GM19455 (cell line): Measurements from ENCODE around the gene HOXD11.

Experiments
- ATAC-seq: cut with Tn5 transposase; IDR thresholded peaks from one replicate; pipeline ENCODE4 v1.9.1; 2021; ENCODE audit not compliant: unreplicated experiment

The HOXD11 gene

DNA sequence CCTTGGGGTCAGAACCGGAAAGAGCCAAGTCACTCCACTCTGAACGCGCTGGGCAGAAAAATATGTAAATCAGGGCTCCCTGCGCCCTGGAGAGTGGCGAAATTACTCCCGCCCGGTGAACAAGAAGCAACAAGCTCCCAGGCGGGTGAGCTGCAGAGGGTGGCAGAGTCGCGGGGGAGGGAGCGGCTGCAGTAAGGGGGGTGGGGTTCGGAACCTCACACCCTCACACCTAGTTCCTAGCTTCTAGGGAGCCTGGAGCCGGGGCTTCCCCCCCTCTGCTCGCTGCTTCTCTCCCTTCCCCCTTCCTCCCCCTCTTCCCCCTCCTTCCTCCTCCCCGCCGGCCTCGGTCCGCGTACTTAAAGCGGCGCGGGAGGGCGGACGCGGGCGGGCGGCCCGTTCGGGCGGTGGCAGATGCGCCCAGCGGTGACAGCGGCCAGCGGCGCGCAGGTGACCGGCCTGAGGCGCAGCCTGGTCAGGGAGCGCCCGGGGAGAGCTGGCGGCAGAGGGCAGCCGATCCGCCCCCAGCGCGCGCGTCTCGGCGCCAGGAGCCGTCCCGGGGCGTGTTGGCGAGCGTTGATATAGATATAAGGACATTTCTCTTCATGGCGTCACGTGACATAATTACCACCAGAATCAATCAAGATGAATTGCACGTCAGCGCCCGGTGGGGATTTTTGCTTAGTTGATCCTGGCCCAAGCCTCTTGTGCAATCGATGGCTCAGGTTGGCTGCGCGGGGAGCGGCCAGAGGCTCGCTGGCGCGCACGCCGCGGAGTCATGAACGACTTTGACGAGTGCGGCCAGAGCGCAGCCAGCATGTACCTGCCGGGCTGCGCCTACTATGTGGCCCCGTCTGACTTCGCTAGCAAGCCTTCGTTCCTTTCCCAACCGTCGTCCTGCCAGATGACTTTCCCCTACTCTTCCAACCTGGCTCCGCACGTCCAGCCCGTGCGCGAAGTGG, at the start of gene HOXD11:
Gene HOXD11, plus strand, starts transcription at position 700 of the 959 bp plus-strand sequence. Its CDS starts 76 bp downstream, at position 776.
- no peak for ATAC-seq

DNA sequence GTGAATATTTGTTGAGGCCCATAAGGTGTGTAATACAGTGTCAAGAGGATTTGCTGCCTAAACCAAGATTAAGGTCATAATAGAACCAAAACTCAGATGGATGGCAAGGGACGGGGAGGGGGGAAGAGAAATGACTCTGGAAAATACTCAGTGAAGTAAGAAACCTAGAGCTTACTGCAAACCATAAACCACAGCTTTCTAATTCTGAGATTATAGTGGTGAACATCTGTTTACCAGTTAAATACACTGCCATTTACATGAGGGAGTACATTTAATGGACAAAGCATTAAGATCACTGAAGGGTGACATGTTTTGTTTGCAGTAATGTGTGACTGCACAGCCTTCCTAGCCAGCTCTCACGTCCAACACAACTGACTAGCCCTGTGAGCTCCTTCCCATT, 43.1 kb upstream of the HOXD11 start:
- no peak for ATAC-seq

DNA sequence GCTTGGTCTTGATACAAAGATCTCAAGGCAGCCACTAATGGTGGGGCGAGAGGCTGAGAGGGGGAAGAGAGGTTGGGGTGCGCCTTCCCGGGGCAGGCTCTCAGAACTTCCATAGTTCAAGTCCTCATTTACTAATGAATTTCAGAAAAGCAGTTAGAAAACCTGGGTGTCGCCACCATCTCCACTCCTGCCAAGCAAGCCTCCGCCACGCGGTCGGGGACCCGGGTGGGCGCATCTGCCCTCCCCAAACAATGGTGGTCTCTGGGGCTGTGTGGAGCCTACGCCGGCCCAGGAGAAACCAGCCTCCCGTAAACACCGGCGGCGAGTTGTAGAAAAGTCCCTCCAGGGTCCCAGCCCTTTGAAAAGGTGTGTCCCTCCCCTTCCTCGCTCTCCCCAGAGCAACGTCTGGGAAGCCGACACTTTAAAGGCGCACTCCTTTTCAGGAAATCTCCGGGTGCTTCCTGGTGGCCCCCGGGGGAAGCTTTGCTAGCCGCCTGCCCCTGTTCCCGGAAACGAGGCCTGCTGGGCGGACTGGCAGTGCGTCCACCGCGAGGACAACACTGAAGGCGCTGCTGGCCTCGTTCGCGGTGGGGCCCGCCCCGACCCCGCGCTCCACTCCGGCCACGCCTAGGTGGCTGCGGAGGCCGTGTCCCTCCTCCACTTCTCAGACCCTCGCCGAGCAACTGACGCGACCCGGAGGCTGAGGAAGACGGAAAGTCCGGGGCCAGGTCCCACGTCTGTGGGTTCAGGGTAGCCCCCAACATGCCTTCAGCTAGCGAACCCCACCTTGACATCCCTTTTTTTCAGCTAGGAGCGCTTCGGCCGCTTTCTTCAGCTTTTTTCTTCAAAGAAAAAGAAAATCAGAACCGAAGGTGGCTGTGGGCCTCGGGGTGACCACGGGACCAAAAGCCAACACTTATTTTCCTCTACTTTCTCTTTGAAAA, 40.2 kb upstream of the HOXD11 start:
- no peak for ATAC-seq

DNA sequence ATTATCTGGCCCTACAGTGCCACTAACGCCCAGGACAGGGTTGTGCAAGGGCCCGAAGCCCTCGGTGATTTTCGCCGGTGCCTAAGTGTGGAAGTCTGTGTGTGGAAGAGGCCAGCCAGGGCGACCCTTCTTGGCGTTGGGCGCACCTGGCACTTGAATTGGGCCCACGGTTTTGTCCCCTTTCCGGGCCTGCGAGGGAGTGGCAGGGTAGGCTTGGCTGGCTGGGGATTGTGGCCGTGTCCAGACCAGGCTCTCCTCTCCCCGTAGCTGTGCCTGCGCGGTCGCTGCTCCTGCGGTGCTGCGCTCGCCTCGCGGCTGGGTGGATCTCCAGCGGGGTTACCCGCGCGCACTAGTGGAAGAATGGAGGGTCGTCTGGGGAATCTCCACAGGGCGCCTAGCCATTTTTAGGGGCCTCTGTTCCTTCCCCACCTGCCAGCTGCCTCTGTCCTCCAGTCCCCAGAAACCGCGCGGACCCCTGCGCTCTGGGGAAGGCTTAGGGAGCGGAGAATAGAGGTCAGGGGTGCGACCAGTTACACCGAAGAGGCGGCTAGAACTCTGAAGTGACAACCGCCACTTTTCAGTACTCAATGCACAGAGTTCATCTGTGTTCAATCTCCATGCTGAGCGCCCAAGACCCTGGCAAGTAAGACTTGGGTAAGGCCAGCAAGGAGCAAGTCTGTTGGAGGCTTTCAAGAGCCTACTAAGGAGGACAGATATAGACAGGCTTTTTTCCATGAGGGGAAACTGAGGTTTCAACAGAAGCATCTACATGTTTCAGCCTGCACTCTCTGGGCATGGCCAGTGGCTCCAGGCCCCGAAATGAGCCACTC, 39.3 kb upstream of the HOXD11 start:
- ATAC-seq: no peak

DNA sequence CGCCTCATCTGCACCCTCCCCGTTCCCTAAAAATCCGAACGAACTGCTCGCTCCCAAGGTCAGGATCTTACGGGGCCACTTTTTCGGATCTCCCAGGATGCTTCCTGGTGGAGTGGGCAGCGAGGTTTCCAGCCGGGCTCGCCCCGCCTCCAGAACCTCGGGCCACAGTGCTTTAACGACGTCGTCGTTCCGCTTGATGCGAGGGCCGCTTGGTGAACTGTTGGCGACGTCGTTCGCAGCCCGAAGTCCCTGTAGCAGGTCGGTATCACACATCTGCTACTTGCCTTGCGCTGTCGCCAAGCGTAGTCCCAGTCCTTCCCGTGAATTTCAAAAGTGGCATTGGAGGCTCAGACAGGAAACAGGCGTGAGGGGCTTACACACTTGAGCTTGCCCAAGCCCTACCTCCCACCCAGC, 38.7 kb upstream of the HOXD11 start:
- ATAC-seq: no peak

DNA sequence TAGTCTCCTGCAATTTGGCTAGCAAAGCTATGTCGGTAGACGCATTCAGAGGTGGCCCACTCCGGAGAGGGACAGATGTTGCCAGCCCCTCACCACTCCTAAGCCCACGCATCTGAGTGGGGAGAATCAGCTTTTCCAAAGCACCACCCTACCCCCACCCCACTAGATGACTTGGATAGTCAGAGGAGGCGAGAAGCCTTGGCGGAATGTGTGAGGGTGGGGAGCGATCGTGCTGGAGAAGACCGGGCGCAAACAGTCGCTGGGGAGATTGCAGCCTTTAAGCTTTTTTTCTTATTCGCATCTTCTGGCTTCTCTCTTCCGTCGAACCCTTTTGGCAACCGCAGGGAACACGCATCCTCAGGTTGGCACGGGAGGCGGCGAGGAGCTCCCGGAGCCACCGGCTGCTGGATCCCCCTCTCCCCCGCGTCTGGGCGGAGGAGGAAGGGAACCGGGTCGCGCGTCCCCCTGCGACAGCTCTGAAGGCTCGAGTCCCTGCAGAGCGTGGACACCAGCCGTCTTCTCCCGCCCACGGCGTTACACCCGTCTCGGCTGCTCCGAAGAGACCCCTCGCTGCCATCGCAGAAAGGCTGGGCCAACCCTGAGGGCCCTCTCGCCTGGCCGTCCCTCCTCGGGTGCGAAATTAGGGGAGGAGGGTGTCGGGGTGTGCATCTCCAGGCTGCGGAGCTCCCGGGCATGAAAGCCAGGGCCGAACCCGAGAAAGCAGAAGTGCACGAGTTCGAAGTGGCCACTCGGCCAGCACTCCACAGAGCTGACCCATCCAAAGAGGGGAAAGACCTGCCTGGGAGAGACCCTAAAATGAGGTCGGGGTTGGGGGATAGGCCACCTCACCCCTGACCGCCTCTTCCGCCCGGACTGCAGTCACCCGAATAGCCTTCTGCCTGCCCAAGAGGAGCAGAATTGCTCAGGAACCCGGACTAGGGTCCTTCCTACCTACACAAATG, 35.5 kb upstream of the HOXD11 start:
- ATAC-seq: no peak

DNA sequence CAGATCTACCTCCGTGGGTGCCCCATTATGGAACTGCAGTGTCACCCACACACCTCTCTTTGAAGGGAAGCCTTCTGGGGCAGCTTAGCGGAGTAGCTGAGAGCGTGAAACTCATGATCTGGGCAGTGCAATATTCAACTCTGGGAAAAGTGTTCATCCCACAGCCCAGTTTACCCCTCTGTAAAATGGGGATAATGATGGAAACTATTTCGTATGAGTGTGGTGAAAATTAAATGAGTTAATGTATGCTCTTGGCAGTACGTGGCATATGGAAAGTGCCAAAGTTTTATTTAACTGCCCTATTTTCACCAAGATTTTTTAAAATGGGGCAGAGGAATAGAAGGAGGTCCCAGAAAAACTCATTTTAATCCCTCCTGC, 34.8 kb upstream of the HOXD11 start:
- no peak for ATAC-seq

DNA sequence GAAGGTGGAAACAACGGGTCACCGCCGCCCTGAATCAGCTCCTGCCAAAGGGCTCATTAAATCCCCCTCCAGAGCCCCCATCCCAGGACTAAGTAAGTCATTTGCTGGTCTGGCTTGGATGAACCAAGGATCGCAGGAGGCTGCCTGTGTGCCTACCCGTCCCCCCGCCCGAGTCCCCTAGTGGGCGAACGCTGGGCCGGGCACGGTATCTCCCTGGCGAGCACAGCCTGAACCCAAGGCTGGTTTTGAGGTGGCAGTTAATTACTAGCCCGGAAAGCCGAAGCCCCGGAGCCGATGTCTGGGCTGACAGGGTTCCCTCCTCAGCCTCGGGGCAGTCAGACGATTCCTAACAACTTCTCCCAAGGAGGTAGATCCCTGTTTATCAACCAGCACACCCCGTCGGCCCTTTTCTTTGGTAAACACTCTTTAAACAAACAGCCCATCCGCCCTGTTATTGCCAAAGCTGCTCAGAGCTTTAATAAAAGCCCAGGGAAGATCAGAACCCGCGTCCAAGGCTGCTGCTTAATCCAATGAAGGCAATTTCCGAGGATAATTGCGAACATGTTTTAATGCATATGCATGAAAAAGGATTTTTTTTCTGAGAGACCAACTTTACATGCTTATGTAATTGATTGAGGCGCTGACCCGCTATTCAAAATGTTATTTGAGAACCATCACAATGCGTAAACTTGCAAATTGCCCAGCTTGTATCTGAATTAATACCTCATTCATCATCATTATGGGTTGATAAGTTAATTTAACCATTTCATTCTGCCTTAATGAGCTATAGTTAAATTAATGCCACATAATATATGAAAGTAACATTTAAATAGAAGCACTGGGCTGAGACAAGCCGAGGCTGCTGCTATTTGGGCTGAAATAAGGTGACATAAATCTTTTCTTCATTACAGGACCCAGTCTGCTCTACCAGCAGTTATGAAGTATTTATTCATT, 33.9 kb upstream of the HOXD11 start:
- ATAC-seq: no peak

DNA sequence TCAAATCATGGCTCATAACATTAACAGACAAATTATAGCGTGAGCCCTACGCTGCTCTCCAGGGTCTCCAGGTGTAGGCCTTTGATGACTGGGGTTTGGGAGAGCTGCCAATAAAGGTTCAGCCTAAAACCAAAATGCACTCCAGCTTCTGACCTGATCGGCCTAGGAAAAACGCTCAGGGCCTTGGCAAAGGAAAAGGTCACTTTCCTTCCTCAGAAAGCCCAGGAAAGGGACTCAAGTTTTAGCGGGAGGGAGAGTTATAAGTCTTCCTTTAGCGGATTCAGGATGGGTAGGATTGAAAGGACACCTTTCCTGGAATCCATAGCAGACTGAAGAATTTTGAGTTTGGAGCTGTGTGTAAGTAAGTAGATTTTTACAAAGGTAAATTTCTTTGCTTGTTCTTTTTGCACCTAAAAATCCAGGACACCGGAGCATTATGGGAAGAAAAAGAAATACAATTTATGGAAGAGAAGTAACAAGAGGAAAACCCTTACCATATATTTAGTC, 32.1 kb upstream of the HOXD11 start:
- no peak for ATAC-seq

DNA sequence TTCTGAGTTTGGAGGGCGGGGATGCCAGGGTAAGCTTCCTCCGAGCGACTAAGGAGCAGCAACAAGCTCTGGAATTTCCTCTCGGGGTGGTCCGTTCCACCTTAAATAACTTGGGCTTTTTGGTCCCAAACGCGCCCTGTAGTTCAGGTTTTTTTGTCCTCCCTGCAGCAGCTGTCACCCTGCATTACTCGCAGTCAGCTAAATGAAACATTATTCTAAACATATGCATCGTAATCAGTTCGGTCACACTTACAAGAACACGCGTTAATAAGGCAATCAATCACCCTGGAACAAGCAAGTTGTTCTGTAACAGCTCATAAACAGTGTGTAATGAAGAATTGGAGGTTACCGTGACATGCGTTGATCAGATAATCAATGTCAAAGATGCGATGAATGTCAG, 31.6 kb upstream of the HOXD11 start:
- no peak for ATAC-seq

DNA sequence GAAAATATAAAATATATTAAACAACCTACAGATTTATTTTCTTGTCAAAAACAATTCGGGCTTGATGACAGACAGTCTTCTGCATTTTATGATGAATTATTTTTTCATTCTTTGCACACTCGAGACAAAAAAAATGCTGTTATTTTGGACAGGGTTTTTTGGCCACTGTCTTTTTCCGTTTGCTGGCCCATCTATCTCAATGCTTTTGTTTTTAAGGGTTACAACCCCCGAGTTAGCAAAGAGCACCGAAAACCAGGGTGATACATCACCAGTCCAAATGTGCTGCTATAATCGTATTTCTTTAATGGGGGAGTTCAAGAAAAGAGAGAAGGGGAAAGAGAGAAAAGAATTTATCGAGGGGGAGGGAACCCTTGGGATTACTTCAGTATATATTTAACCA, 31.0 kb upstream of the HOXD11 start:
- ATAC-seq: no peak

DNA sequence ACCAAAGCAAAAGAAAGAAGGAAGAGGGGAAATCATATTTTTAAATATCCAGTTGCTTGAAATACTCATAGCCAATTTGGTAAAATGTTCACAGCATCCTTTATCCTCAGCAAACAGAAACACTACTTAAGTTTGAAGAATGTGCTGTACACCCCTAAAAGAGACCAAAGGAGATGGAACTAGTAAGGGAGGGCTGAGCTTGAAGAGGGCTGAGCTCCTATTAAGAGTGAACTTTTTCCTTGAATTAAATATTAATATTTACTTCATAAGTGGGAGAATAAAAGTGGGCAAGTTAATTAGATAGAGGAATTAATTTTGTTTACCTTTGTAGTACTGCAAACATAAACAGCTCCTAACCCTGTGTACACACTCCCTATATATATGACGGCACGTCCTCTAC, 30.3 kb upstream of the HOXD11 start:
- ATAC-seq: no peak

DNA sequence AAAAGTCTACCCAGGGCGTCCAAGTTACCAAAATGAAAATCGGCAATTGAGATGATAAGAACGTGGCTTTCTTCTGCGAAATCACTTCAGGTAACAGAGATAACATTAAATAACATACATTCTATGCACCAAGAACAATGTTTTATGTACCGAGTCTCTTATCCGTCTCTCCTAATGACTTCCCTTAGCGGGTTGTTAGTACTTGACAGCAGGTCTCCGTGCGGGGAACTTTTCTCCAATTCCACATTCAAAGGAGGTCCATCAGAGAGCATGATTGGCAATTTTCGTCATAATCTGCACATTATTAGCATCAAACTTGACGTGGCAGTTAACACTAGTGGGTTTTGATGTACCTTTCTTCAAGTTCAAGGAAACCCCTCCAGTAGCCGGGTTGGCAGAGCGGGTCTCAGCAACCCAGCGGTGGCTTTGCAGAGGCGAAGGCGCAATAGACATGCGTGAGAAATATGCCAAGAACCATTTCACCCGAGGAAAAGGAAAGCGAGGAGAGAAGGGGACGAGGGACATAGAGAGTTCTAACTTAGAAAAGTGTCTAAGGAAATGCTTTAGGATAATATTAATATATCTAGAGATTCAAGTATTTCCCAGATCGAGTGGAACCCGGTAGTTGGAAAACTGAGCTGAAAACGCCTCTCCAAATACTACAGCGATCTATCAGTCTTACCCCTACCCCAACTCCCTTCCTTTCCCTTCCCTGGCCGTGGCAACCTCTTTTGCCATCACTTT, 28.4 kb upstream of the HOXD11 start:
- no peak for ATAC-seq

DNA sequence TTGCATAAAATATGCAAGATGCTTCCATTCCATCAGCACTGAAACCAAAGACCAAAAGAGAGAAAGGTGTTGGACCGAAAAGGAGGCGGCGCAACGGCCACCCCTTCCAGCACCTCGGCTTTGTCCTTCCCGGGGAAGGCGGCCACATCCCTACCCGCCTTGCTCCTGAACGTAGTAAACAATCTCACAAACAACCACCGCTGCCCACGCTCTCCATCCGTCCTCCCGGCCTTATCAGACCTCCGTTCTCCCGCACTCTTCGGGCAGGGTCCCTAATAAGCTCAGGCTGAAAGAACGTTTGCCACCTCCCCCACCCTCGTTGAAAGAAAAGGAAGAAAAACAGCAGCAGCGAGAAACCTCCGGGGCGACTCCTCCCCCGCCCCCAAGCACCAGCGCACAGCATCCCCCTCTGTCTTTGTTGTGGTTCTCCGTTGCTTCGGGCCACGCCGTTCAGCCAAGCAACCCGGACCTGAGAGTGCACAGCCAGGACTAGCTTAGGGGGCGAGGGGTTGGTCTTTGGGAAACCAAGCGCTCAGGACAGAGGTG, 27.7 kb upstream of the HOXD11 start:
- no peak for ATAC-seq

DNA sequence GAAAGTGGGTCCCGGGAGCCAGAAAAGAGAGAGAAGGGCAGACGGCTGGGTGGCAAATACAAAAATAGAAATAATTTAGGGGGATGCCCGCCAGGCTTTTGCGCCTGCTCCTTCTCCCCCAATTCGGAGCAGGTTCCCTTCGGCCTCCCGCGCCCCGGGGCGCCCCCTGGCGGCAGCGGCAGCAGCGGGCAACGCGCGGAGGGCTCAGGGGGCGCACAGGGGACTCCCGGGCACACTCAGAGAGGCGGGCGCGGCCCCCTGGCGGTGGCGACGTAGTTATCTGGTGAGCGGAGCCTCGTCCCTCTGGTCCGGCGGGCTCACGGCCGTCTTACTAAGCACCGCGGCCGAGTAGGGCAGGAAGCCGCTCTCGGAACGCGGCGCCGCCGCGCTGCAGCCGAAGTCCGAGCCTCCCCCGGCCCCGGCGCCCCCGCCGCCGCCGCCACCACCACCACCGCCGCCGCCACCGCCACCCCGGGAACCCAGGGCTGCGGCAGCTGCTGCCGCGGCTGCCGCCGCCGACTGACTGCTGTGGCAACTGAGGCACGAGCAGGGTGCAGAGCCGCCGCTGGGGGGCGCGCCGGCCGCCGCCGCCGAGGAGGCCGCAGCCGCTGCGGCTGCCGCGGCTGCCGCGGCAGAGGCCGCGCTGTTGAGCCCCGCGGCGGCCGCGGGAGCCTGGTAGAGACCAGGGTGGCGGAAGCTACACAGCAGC, 27.1 kb upstream of the HOXD11 start:
- no peak for ATAC-seq

DNA sequence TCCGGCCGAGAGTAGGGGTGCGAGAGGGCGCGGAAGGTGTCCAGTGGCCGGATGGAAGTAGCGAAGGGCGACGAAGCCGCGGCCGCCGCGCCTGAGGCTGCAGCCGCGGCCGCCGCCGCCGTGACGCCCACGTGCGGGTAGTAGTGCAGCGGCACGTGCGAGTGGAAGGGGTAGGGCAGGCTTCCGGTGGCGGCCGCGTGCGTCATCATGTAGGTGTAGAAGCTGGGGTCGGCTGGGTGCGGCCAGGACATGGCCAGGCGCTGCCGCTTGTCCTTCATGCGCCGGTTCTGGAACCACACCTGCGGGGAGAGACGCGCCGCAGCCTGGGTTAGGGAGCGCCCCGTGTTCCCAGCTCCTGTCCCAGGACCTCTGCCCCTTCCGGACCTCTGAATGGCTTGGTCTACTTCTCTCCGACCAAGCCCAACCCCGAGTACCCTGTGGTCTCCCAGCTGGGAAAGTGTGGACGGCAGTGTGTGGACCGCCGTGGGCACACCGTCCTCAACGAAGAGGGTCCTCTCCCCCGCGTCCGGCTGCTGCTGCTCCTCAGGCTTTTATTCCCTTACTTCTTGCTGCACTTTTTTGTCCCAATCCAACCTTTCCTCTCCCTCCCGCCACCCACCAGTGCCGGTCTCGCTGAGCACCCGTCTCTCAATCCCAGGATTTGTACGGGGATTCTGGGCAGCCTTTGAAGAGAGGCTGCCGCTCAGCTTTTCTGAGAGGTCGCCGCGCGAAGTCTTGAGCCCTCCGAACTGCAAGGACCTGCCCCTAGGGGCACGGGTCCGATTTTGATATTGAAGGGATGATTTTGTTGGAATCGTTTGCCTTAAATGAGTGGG, 26.3 kb upstream of the HOXD11 start:
- ATAC-seq: no peak
